Omental fat pad (tissue), 4 donors: Measurements from ENCODE around the gene COL4A3. TPM values are rescaled to one million over a fixed set of nuclear protein-coding genes. Genes with fewer than 3 reads are reported as not detected.

Experiments
- ATAC-seq: fragments of 150-250 bp; one replicate; pipeline ENCODE4 v1.9.1; 2016; ENCODE audit warnings: mild to moderate bottlenecking, moderate library complexity; ENCODE audit not compliant: low FRiP score
- DNase-seq: peaks from one replicate; pipeline ENCODE4 v3.0.0-alpha.2; 2019; ENCODE audit warnings: low spot score
- CTCF ChIP-seq, 3 donors: fragments of 450-650 bp; IDR thresholded peaks; one replicate each; pipeline ENCODE4 v1.5.1; 2016 to 2017; ENCODE audit warnings: antibody characterized with exemption in 3 of 3, mild to moderate bottlenecking in 3 of 3, moderate library complexity in 2 of 3
- total RNA-seq, 4 donors: library from RNA; depleted of rRNA; stranded (reverse); fragments of >200 nt; gene quantifications; one replicate each; pipeline ENCODE4 v1.1.0, GENCODE V29; 2016

COL4A3 gene
- total RNA-seq = 1 to 10 TPM in 1 of 4 donors, under 1 TPM in 3; 0.24 to 1.7 (median 0.37) TPM

- no peak for TF ChIP-seq CTCF (IDR thresholded peaks at IDR 0.05)
- DNase-seq (no peak), ATAC-seq (peak; percentile 54)
Observed at GRCh38 chr2:227163998-227164762, at the start of gene COL4A3, which contains the start of gene COL4A4. COL4A3 (plus strand) TSS chr2:227164624; CDS start chr2:227164727, 103 bp downstream. COL4A4 (minus strand) TSS chr2:227164205; CDS start chr2:227147483, 16,722 bp downstream.

GRCh38 chr2:227115761-227116160, 48.7 kb upstream of the COL4A3 start:
- no peak for TF ChIP-seq CTCF (IDR thresholded peaks at IDR 0.05)
- ATAC-seq (no peak), DNase-seq (no peak)

GRCh38 chr2:227117027-227117426, 47.4 kb upstream of the COL4A3 start:
- ATAC-seq (no peak), DNase-seq (no peak)
- TF ChIP-seq CTCF (IDR thresholded peaks at IDR 0.05) = no peak

- no peak for TF ChIP-seq CTCF (IDR thresholded peaks at IDR 0.05)
- DNase-seq = no peak
- ATAC-seq = no peak
Observed at GRCh38 chr2:227117852-227118251, 46.6 kb upstream of the COL4A3 start.

GRCh38 chr2:227118353-227118752, 46.1 kb upstream of the COL4A3 start:
- TF ChIP-seq CTCF (IDR thresholded peaks at IDR 0.05) = no peak
- no peak for ATAC-seq
- DNase-seq = no peak

- ATAC-seq (no peak), DNase-seq (no peak)
- TF ChIP-seq CTCF (IDR thresholded peaks at IDR 0.05) = no peak
Observed at GRCh38 chr2:227123697-227124096, 40.7 kb upstream of the COL4A3 start.

- no peak for TF ChIP-seq CTCF (IDR thresholded peaks at IDR 0.05)
- no peak for DNase-seq
- ATAC-seq = no peak
Observed at GRCh38 chr2:227124811-227125210, 39.6 kb upstream of the COL4A3 start.
